HK-2 (cell line): ENCODE measurements around the gene HENMT1.
"Not testable (repeated sequence)": the region's sequence is repeated elsewhere in the genome, so short reads cannot be mapped to it uniquely, and the experiment has no call there.

Experiments used
- DNase-seq: peaks from one replicate; pipeline ENCODE4 v3.0.0-alpha.2; 2018; ENCODE audit not compliant: unreplicated experiment

Gene HENMT1

GRCh38 chr1:108661030-108661609 is at the start of gene HENMT1:
Gene HENMT1 (minus strand): TSS chr1:108661093. CDS start chr1:108659884, 1,209 bp downstream.
- DNase-seq: peak; percentile 74

- no peak for DNase-seq
These were observed 48.1 kb upstream of the HENMT1 start for GRCh38 chr1:108708691-108709660.

- DNase-seq: no peak
These were observed 45.8 kb upstream of the HENMT1 start for GRCh38 chr1:108706643-108707042.

- DNase-seq: no peak
These were observed 43.6 kb upstream of the HENMT1 start for GRCh38 chr1:108704496-108704895.

- DNase-seq: no peak
These were observed 43.0 kb upstream of the HENMT1 start for GRCh38 chr1:108703939-108704338.

- not testable (repeated sequence) for DNase-seq
These were observed 41.2 kb upstream of the HENMT1 start for GRCh38 chr1:108702109-108702508.

GRCh38 chr1:108701176-108701849 is 40.4 kb upstream of the HENMT1 start:
- no peak for DNase-seq

GRCh38 chr1:108699375-108700332 is 38.8 kb upstream of the HENMT1 start:
- no peak for DNase-seq

- DNase-seq: no peak
These were observed 34.6 kb upstream of the HENMT1 start for GRCh38 chr1:108695535-108695934.

GRCh38 chr1:108692724-108693655 is 32.1 kb upstream of the HENMT1 start:
- peak; percentile 36 for DNase-seq

- DNase-seq: peak; percentile 92
These were observed 31.2 kb upstream of the HENMT1 start, which contains the start of gene PRPF38B for GRCh38 chr1:108691942-108692723. Gene PRPF38B (plus strand): TSS chr1:108692310. CDS start chr1:108692592, 282 bp downstream.

GRCh38 chr1:108691128-108691941 is 30.4 kb upstream of the HENMT1 start:
- DNase-seq: no peak

GRCh38 chr1:108686614-108687313 is 25.9 kb upstream of the HENMT1 start:
- no peak for DNase-seq

- no peak for DNase-seq
These were observed 24.6 kb upstream of the HENMT1 start for GRCh38 chr1:108685529-108685928.

GRCh38 chr1:108681701-108682100 is 20.8 kb upstream of the HENMT1 start:
- not testable (repeated sequence) for DNase-seq

- no peak for DNase-seq
These were observed 18.8 kb upstream of the HENMT1 start for GRCh38 chr1:108679586-108680213.

- no peak for DNase-seq
These were observed 17.8 kb upstream of the HENMT1 start for GRCh38 chr1:108678706-108679105.
